OCI-LY1 (cell line): ENCODE results near the gene ZNF407.

Experiments used
- EZH2 ChIP-seq: fragments of 200-600 bp; sonication (generic), shearing (Covaris generic); IDR thresholded peaks from 2 replicates; pipeline ENCODE4 v1.8.0; 2017; ENCODE audit warnings: borderline replicate concordance, mixed run types, mild to moderate bottlenecking, antibody characterized with exemption, low read length, moderate library complexity, mixed read lengths
- TF ChIP-seq, protein P1 (sequence below): fragments of 200-600 bp; sonication (generic), shearing (Covaris generic); IDR thresholded peaks from 2 replicates; pipeline ENCODE4 v1.5.1; 2017; ENCODE audit warnings: mild to moderate bottlenecking, antibody characterized with exemption, low read length, moderate library complexity, mixed read lengths

DNA sequence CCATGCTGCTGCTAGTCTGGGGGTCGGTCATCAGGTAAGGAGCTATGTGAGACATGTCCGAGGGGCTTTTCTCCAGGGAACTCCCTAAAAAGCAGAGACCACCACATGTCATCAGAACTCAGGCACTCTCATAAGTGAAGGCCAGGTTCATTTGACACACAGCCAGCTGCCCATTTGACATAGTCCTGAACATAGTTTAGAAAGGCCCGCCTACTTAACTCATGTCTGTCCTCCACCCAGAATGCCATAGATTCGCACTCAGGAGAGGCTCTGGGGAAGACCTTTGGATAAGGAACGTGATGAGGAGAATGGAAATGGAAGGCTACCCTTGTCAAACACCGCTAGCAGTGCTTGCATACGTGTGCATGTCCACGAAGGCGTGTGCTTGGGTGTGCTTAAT lies 454.1 kb downstream of the ZNF407 start:
- TF ChIP-seq, protein P1, sequence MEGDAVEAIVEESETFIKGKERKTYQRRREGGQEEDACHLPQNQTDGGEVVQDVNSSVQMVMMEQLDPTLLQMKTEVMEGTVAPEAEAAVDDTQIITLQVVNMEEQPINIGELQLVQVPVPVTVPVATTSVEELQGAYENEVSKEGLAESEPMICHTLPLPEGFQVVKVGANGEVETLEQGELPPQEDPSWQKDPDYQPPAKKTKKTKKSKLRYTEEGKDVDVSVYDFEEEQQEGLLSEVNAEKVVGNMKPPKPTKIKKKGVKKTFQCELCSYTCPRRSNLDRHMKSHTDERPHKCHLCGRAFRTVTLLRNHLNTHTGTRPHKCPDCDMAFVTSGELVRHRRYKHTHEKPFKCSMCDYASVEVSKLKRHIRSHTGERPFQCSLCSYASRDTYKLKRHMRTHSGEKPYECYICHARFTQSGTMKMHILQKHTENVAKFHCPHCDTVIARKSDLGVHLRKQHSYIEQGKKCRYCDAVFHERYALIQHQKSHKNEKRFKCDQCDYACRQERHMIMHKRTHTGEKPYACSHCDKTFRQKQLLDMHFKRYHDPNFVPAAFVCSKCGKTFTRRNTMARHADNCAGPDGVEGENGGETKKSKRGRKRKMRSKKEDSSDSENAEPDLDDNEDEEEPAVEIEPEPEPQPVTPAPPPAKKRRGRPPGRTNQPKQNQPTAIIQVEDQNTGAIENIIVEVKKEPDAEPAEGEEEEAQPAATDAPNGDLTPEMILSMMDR: no peak
- no peak for TF ChIP-seq EZH2
